Middle frontal gyrus (tissue), 1 donor: Measurements from ENCODE around the gene GIPR.

Experiments used
- DNase-seq: peaks from one replicate; pipeline ENCODE4 v3.0.0-alpha.2; 2015; ENCODE audit warnings: low spot score; ENCODE audit errors: extremely low spot score

GIPR gene

DNA sequence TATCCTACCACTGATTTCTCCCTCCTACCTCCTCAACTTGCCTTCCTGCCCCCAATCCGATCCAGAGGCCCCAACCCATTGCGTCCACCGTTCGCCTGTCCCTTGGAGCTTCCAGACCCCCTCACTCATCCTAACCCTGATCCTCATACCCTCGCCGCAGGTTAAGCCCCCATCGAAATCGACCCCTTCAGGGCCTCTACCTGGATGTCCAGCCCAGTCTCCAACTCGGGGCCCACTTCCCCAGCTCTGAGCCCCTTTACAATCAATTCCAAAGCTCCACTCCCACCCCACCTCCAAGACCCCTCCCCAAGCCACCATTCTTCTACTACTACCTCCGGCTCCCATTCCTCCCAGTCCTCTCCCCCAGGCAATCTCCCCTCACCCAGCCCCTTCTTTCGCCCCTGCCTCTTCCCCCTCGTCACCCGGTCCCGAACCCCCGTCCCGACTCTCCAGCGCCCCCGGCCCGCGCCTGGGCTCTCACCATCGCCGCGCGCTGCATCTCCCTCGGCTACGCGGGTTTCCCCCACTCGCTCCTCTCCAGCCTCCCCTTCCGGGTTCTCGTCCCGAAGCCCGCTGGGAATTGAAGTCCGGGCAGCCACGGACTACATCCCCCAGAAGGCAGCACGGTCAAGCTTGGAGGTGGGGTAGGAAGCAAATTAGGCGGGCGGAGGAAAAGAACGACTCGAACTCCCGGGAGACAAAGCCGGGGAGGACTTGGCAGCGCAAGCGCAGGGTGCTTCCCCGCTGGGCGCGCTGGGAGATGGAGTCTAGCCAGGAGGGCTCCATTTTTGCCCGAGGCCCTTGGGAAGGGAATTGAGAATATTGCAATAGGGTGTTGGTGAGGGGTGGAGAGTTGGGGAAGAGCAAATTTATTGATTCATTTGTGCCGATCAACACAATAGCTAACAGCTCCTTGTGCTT lies 62.6 kb downstream of the GIPR start, which contains the start of gene FBXO46:
Gene FBXO46 (minus strand): TSS at position 529 of the 921 bp plus-strand sequence. CDS start 17,401 bp downstream, outside the sequence.
- DNase-seq: peak; percentile 96
